OCI-LY1 (cell line): Measurements from ENCODE around the gene ARSI.

Source experiments
- CTCF ChIP-seq: fragments of 200-600 bp; sonication (generic), shearing (Covaris generic); IDR thresholded peaks from 2 replicates; pipeline ENCODE4 v1.5.1; 2017; ENCODE audit warnings: mild to moderate bottlenecking, antibody characterized with exemption, low read length, moderate library complexity, mixed read lengths
- EZH2 ChIP-seq: fragments of 200-600 bp; sonication (generic), shearing (Covaris generic); IDR thresholded peaks from 2 replicates; pipeline ENCODE4 v1.8.0; 2017; ENCODE audit warnings: borderline replicate concordance, mixed run types, mild to moderate bottlenecking, antibody characterized with exemption, low read length, moderate library complexity, mixed read lengths

GRCh38 chr5:150246429-150246828 is 56.3 kb downstream of the ARSI start:
- no peak for TF ChIP-seq CTCF
- no peak for TF ChIP-seq EZH2
